Fibroblast of lung (primary cell): ENCODE data around the gene NUCB1.

Experiments
- EZH2 ChIP-seq: IDR thresholded peaks from 2 replicates; pipeline ENCODE4 v1.5.1; 2012; ENCODE audit warnings: low read length, control low read depth, mild to moderate bottlenecking; ENCODE audit errors: missing control alignments
- TF ChIP-seq, protein P1 (sequence below), 2 donors: IDR thresholded peaks in 1 of 2; conservative IDR thresholded peaks in 1 of 2; 1 replicate in 1 of 2; 2 replicates in 1 of 2; pipeline ENCODE4 v1.5.1; 2011 to 2012; ENCODE audit warnings: low read length in 2 of 2, control low read depth in 1 of 2, inconsistent platforms in 1 of 2, low read depth in 1 of 2, mild to moderate bottlenecking in 1 of 2

DNA sequence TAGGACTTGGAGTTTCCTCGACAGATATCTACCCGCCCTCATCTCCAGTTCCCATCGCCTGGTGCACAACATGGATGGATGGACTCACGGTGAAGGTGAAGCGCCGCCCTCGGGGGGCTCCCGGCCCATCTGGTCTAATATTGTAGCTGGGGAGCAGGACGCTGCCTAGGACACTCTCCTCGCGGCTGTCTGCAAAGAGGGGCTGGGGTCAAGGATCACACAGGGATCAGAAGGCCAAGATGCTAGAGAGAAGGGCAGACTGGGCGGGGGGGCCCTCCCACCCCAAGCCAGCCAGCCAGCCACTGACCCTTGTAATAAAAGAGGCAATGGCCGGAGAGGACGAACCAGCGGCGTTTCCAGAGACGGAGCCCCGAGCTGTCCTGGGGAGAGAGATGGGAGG lies 38.8 kb upstream of the NUCB1 start:
- TF ChIP-seq, protein P1, sequence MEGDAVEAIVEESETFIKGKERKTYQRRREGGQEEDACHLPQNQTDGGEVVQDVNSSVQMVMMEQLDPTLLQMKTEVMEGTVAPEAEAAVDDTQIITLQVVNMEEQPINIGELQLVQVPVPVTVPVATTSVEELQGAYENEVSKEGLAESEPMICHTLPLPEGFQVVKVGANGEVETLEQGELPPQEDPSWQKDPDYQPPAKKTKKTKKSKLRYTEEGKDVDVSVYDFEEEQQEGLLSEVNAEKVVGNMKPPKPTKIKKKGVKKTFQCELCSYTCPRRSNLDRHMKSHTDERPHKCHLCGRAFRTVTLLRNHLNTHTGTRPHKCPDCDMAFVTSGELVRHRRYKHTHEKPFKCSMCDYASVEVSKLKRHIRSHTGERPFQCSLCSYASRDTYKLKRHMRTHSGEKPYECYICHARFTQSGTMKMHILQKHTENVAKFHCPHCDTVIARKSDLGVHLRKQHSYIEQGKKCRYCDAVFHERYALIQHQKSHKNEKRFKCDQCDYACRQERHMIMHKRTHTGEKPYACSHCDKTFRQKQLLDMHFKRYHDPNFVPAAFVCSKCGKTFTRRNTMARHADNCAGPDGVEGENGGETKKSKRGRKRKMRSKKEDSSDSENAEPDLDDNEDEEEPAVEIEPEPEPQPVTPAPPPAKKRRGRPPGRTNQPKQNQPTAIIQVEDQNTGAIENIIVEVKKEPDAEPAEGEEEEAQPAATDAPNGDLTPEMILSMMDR (conservative IDR thresholded peaks at IDR 0.05 in 1 of 2, IDR thresholded peaks at IDR 0.05 in 1 of 2; ENCODE audit: low read depth in 1 of 2, low read length in 2 of 2) = no peak
- no peak for TF ChIP-seq EZH2
